Measurements from ENCODE around the gene NDUFB10. TPM values are rescaled to one million over a fixed set of nuclear protein-coding genes. Genes with fewer than 3 reads are reported as not detected.

Gene NDUFB10
- total RNA-seq, 1 donor, result 109 TPM

- H3K4me3 ChIP-seq (ENCODE audit: insufficient read depth, low read length), result peak overlapping the region; percentile 82
- H3K9me3 ChIP-seq (ENCODE audit: low read depth, low read length), result no peaks in the 10 kb centered on the region
- peaks cover 82% of the 10 kb centered on the region for H3K79me2 ChIP-seq (ENCODE audit: insufficient read depth, low read length)
- no peak for DNase-seq (ENCODE audit: insufficient read length, low spot score, missing footprints)
- peaks cover 13% of the 10 kb centered on the region for H3K36me3 ChIP-seq (ENCODE audit: insufficient read depth, low read length)
- no peak for TF ChIP-seq CTCF (IDR thresholded peaks at IDR 0.05; ENCODE audit: extremely low read depth, low read depth, low read length)
- H3K4me2 ChIP-seq (ENCODE audit: insufficient read depth, low read length), result peak overlapping the region; percentile 96
- no peak overlapping the region for H2AFZ ChIP-seq (ENCODE audit: low read length)
- peaks cover 32% of the 10 kb centered on the region for H3K4me1 ChIP-seq (ENCODE audit: insufficient read depth, low read length)
- no peaks in the 10 kb centered on the region for H3K27me3 ChIP-seq (ENCODE audit: insufficient read depth, low read length)
- H4K20me1 ChIP-seq (ENCODE audit: insufficient read depth, low read length), result peaks cover 67% of the 10 kb centered on the region
- peak overlapping the region; percentile 57 for H3K27ac ChIP-seq (ENCODE audit: low read depth, low read length)
These were observed 47.9 kb downstream of the NDUFB10 start for GRCh38 chr16:2007081-2007836.

- DNase-seq (ENCODE audit: insufficient read length, low spot score, missing footprints), result peak; percentile 96
- H3K27me3 ChIP-seq (ENCODE audit: insufficient read depth, low read length), result no peaks in the 10 kb centered on the region
- peak overlapping the region; percentile 57 for H3K27ac ChIP-seq (ENCODE audit: low read depth, low read length)
- H3K4me2 ChIP-seq (ENCODE audit: insufficient read depth, low read length), result peak overlapping the region; percentile 96
- H3K4me1 ChIP-seq (ENCODE audit: insufficient read depth, low read length), result peaks cover 32% of the 10 kb centered on the region
- H3K36me3 ChIP-seq (ENCODE audit: insufficient read depth, low read length), result peaks cover 5% of the 10 kb centered on the region
- H3K4me3 ChIP-seq (ENCODE audit: insufficient read depth, low read length), result peak overlapping the region; percentile 82
- no peak for TF ChIP-seq CTCF (IDR thresholded peaks at IDR 0.05; ENCODE audit: extremely low read depth, low read depth, low read length)
- H3K9me3 ChIP-seq (ENCODE audit: low read depth, low read length), result no peaks in the 10 kb centered on the region
- peaks cover 74% of the 10 kb centered on the region for H3K79me2 ChIP-seq (ENCODE audit: insufficient read depth, low read length)
- peaks cover 59% of the 10 kb centered on the region for H4K20me1 ChIP-seq (ENCODE audit: insufficient read depth, low read length)
- H2AFZ ChIP-seq (ENCODE audit: low read length), result no peak overlapping the region
These were observed 48.7 kb downstream of the NDUFB10 start for GRCh38 chr16:2008009-2008526.

- H3K9me3 ChIP-seq (ENCODE audit: low read depth, low read length), result no peaks in the 10 kb centered on the region
- H4K20me1 ChIP-seq (ENCODE audit: insufficient read depth, low read length), result peaks cover 52% of the 10 kb centered on the region
- peaks cover 32% of the 10 kb centered on the region for H3K4me1 ChIP-seq (ENCODE audit: insufficient read depth, low read length)
- peaks cover 67% of the 10 kb centered on the region for H3K79me2 ChIP-seq (ENCODE audit: insufficient read depth, low read length)
- no peak for TF ChIP-seq CTCF (IDR thresholded peaks at IDR 0.05; ENCODE audit: extremely low read depth, low read depth, low read length)
- H3K4me3 ChIP-seq (ENCODE audit: insufficient read depth, low read length), result peak overlapping the region; percentile 82
- H3K27ac ChIP-seq (ENCODE audit: low read depth, low read length), result peak overlapping the region; percentile 57
- peak overlapping the region; percentile 96 for H3K4me2 ChIP-seq (ENCODE audit: insufficient read depth, low read length)
- H3K36me3 ChIP-seq (ENCODE audit: insufficient read depth, low read length), result no peaks in the 10 kb centered on the region
- no peak overlapping the region for H2AFZ ChIP-seq (ENCODE audit: low read length)
- peak; percentile 92 for DNase-seq (ENCODE audit: insufficient read length, low spot score, missing footprints)
- H3K27me3 ChIP-seq (ENCODE audit: insufficient read depth, low read length), result no peaks in the 10 kb centered on the region
These were observed 49.4 kb downstream of the NDUFB10 start for GRCh38 chr16:2008631-2009163.

GRCh38 chr16:2009164-2009711, 49.9 kb downstream of the NDUFB10 start:
- H3K4me1 ChIP-seq (ENCODE audit: insufficient read depth, low read length), result peaks cover 29% of the 10 kb centered on the region
- H3K4me2 ChIP-seq (ENCODE audit: insufficient read depth, low read length), result peak overlapping the region; percentile 96
- peak overlapping the region; percentile 57 for H3K27ac ChIP-seq (ENCODE audit: low read depth, low read length)
- peaks cover 47% of the 10 kb centered on the region for H4K20me1 ChIP-seq (ENCODE audit: insufficient read depth, low read length)
- DNase-seq (ENCODE audit: insufficient read length, low spot score, missing footprints), result peak; percentile 91
- no peaks in the 10 kb centered on the region for H3K9me3 ChIP-seq (ENCODE audit: low read depth, low read length)
- no peak overlapping the region for H2AFZ ChIP-seq (ENCODE audit: low read length)
- peak overlapping the region; percentile 82 for H3K4me3 ChIP-seq (ENCODE audit: insufficient read depth, low read length)
- H3K27me3 ChIP-seq (ENCODE audit: insufficient read depth, low read length), result no peaks in the 10 kb centered on the region
- no peak for TF ChIP-seq CTCF (IDR thresholded peaks at IDR 0.05; ENCODE audit: extremely low read depth, low read depth, low read length)
- peaks cover 62% of the 10 kb centered on the region for H3K79me2 ChIP-seq (ENCODE audit: insufficient read depth, low read length)
- no peaks in the 10 kb centered on the region for H3K36me3 ChIP-seq (ENCODE audit: insufficient read depth, low read length)

All from osteoblast (primary cell).